Adrenal gland (tissue), 5 donors: ENCODE data around the gene PRKCB.

Experiments
- CTCF ChIP-seq, 6 experiments: fragments of 450-650 bp in 4 of 6; fragments of 200-600 bp in 2 of 6; sonication (generic) in 1 of 6; IDR thresholded peaks; 1 replicate in 5 of 6; 2 replicates in 1 of 6; pipeline versions ENCODE4 v1.5.1 to v1.8.0; 2016 to 2021; ENCODE audit warnings: antibody characterized with exemption in 6 of 6, mild to moderate bottlenecking in 2 of 6, moderate library complexity in 1 of 6
- POLR2A ChIP-seq, 2 donors: fragments of 450-650 bp; IDR thresholded peaks; one replicate each; pipeline ENCODE4 v1.6.1; 2017; ENCODE audit warnings: antibody characterized with exemption in 2 of 2, mild to moderate bottlenecking in 2 of 2, moderate library complexity in 1 of 2
- donor health status: DM: no; HTN: no; CAD: no.

GRCh38 chr16:23836404-23837311, 875 bp downstream of the PRKCB start:
- TF ChIP-seq POLR2A (IDR thresholded peaks at IDR 0.05): no peak
- no peak for TF ChIP-seq CTCF (IDR thresholded peaks at IDR 0.05)
